ENCODE data around the gene ACTRT2.

- TF ChIP-seq CTCF (IDR thresholded peaks at IDR 0.05) (no peak), POLR2A (IDR thresholded peaks at IDR 0.05) (no peak)
These were observed 15.5 kb upstream of the ACTRT2 start for GRCh38 chr1:3005771-3006170.
